Measurements from ENCODE around the gene TMC1. TPM values are rescaled to one million over a fixed set of nuclear protein-coding genes. Genes with fewer than 3 reads are reported as not detected.
A peak's percentile ranks its signal among the peaks of the same experiment; 100 is the strongest.
"Not testable (repeated sequence)": the region's sequence is repeated elsewhere in the genome, so short reads cannot be mapped to it uniquely, and the experiment has no call there.

Gene TMC1
- total and polyA plus RNA-seq, 2 experiments from 2014 or later: not detected

DNA sequence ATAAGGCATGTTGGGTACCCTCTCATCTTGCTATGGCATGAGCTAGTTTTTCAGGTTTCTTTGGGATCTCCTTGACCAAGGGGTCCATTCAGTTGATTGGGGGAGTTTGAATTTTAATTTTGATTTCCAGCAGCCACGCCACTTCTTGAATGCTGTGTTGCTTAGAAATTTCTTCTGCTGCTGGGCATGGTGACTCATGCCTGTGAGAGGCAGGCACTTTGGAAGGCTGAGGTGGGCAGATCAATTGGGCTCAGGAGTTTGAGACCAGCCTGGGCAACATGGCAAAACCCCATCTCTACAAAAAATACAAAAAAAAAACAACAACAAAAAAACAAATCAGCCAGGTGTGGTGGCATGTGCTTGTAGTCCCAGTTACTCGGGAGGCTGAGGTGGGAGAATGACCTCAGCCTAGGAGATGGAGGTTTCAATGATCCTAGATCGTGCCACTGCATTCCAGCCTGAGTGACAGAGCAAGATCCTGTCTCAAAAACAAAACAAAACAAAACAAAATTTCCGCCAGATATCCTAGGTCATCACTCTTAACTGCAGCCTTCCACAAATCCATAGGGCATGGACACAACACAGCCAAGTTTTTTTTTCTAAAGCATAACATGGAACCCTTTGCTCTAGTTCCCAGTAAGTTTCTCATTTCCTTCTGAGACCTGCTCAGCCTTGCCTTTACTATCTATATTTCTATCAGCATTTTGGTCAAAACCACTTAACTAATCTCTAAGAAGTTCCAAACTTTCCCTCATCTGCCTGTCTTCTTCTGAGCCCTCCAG, 17.7 kb downstream of the TMC1 start:
- no peak overlapping the region for H3K4me3 ChIP-seq
- DNase-seq (ENCODE audit: low read depth in 1 of 2, low spot score in 1 of 2): no peak
- H3K4me1 ChIP-seq (ENCODE audit: low read depth): no peaks in the 10 kb centered on the region
- H3K36me3 ChIP-seq: no peaks in the 10 kb centered on the region
- no peaks in the 10 kb centered on the region for H3K27me3 ChIP-seq
- no peaks in the 10 kb centered on the region for H3K9me3 ChIP-seq (ENCODE audit: low read depth)
- no peak overlapping the region for H3K27ac ChIP-seq
- no peak for TF ChIP-seq CTCF (IDR thresholded peaks at IDR 0.05; ENCODE audit: low read depth, low read length)

GRCh38 chr9:72539824-72540347, 18.5 kb downstream of the TMC1 start:
- H3K27ac ChIP-seq: no peak overlapping the region
- no peaks in the 10 kb centered on the region for H3K9me3 ChIP-seq (ENCODE audit: low read depth)
- no peak for TF ChIP-seq CTCF (IDR thresholded peaks at IDR 0.05; ENCODE audit: low read depth, low read length)
- H3K36me3 ChIP-seq: no peaks in the 10 kb centered on the region
- no peaks in the 10 kb centered on the region for H3K4me1 ChIP-seq (ENCODE audit: low read depth)
- no peaks in the 10 kb centered on the region for H3K27me3 ChIP-seq
- DNase-seq (ENCODE audit: low read depth in 1 of 2, low spot score in 1 of 2): no peak
- no peak overlapping the region for H3K4me3 ChIP-seq

- no peak overlapping the region for H3K4me3 ChIP-seq
- no peaks in the 10 kb centered on the region for H3K9me3 ChIP-seq (ENCODE audit: low read depth)
- TF ChIP-seq CTCF (IDR thresholded peaks at IDR 0.05; ENCODE audit: low read depth, low read length): no peak
- H3K27ac ChIP-seq: no peak overlapping the region
- DNase-seq (ENCODE audit: low read depth in 1 of 2, low spot score in 1 of 2): no peak
- no peaks in the 10 kb centered on the region for H3K36me3 ChIP-seq
- H3K27me3 ChIP-seq: no peaks in the 10 kb centered on the region
- no peaks in the 10 kb centered on the region for H3K4me1 ChIP-seq (ENCODE audit: low read depth)
These were observed 19.0 kb downstream of the TMC1 start for GRCh38 chr9:72540348-72540873.

DNA sequence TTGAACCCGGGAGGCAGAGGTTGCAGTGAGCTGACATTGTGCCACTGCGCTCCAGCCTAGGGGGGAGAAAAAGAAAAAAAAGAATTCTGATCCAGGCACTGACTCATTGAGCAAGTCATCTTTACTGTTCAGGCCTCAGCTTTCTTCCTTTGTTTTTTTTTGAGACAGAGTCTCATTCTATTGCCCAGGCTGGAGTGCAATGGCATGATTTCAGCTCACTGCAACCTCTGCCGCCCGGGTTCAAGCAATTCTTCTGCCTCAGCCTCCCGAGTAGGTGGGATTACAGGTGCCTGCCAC, 21.1 kb downstream of the TMC1 start:
- peak in 1 of 2 donors; percentile 26 for DNase-seq (ENCODE audit: low read depth in 1 of 2, low spot score in 1 of 2)
- H3K9me3 ChIP-seq (ENCODE audit: low read depth); H3K27me3 ChIP-seq; H3K27ac ChIP-seq; H3K4me1 ChIP-seq (ENCODE audit: low read depth); H3K36me3 ChIP-seq; H3K4me3 ChIP-seq: not testable (repeated sequence)

- Histone ChIP-seq H3K9me3 (ENCODE audit: low read depth) (no peaks in the 10 kb centered on the region), H3K4me3 (no peak overlapping the region), H3K4me1 (ENCODE audit: low read depth) (no peaks in the 10 kb centered on the region), H3K27me3 (no peaks in the 10 kb centered on the region), H3K27ac (no peak overlapping the region), H3K36me3 (no peaks in the 10 kb centered on the region)
- no peak for TF ChIP-seq CTCF (IDR thresholded peaks at IDR 0.05; ENCODE audit: low read depth, low read length)
- DNase-seq (ENCODE audit: low read depth in 1 of 2, low spot score in 1 of 2): no peak
These were observed 21.5 kb downstream of the TMC1 start for GRCh38 chr9:72542917-72543316.

GRCh38 chr9:72551306-72551705, 29.9 kb downstream of the TMC1 start:
- Histone ChIP-seq H3K27me3 (no peaks in the 10 kb centered on the region), H3K4me3 (no peak overlapping the region), H3K27ac (no peak overlapping the region), H3K9me3 (ENCODE audit: low read depth) (no peaks in the 10 kb centered on the region), H3K36me3 (no peaks in the 10 kb centered on the region), H3K4me1 (ENCODE audit: low read depth) (no peaks in the 10 kb centered on the region)
- DNase-seq (ENCODE audit: low read depth in 1 of 2, low spot score in 1 of 2): no peak
- TF ChIP-seq CTCF (IDR thresholded peaks at IDR 0.05; ENCODE audit: low read depth, low read length): no peak

Data from cardiac muscle cell (in vitro differentiated cells and primary cell).